Muscle layer of colon (tissue), 2 donors: Measurements from ENCODE around the gene TPD52L2.
"Not testable (repeated sequence)": the region's sequence is repeated elsewhere in the genome, so short reads cannot be mapped to it uniquely, and the experiment has no call there.

ENCODE experiments used
- H3K27ac ChIP-seq: one replicate; pipeline ENCODE4 v1.7.0; 2013; ENCODE audit warnings: low read depth, mild to moderate bottlenecking, low read length, moderate library complexity
- H3K27me3 ChIP-seq, 2 donors: one replicate each; pipeline ENCODE4 v1.7.0; 2013; ENCODE audit warnings: low read length in 2 of 2, mild to moderate bottlenecking in 2 of 2; ENCODE audit not compliant: insufficient read depth in 2 of 2, control insufficient read depth in 1 of 2
- H3K36me3 ChIP-seq: one replicate; pipeline ENCODE4 v1.7.0; 2013; ENCODE audit warnings: mild to moderate bottlenecking, low read length; ENCODE audit not compliant: insufficient read depth
- H3K4me1 ChIP-seq: one replicate; pipeline ENCODE4 v1.7.0; 2013; ENCODE audit warnings: mild to moderate bottlenecking, low read length; ENCODE audit not compliant: insufficient read depth
- H3K4me3 ChIP-seq, 2 donors: one replicate each; pipeline ENCODE4 v1.7.0; 2013; ENCODE audit warnings: low read length in 2 of 2, low read depth in 1 of 2, mild to moderate bottlenecking in 1 of 2, moderate library complexity in 1 of 2
- H3K9ac ChIP-seq: one replicate; pipeline ENCODE4 v1.7.0; 2013; ENCODE audit warnings: low read length
- H3K9me3 ChIP-seq: one replicate; pipeline ENCODE4 v1.7.0; 2013; ENCODE audit warnings: mild to moderate bottlenecking, low read length
- donor health status: abdominal sarcoma.
- donor health status: Adenocarcinoma of cecum.

Gene TPD52L2

DNA sequence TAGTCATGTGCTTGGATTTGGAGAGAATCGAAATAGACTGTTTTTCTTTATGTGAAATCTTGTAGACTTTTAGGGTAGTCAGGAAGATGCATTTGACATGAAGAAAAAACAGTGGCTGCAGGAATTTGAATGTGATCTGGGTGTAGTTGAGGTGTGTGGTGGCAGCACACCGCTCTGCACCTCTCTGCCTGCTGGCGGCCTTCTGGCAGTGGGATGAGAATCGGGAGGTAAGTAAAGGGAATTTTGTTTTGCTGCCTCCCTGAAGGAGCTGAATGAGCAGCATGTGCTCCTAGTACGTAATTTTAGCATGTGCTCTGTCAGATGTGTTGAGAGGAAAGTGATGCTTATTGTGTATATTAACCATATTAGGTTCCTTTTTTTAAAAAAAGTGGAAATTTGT, 3.2 kb downstream of the TPD52L2 start:
- Histone ChIP-seq H3K27ac (no peak overlapping the region), H3K36me3 (peaks cover 28% of the 10 kb centered on the region), H3K9me3 (no peaks in the 10 kb centered on the region)

GRCh38 chr20:63873477-63873971, 8.5 kb downstream of the TPD52L2 start:
- Histone ChIP-seq H3K9me3 (no peaks in the 10 kb centered on the region), H3K27me3 (no peaks in the 10 kb centered on the region), H3K36me3 (peaks cover 60% of the 10 kb centered on the region), H3K4me1 (no peaks in the 10 kb centered on the region), H3K9ac (no peak overlapping the region), H3K27ac (no peak overlapping the region), H3K4me3 (no peak overlapping the region)

More for the DNA sequence above, 3.2 kb downstream of the TPD52L2 start:
- H3K4me3 ChIP-seq = no peak overlapping the region
- peaks cover 8% of the 10 kb centered on the region for H3K4me1 ChIP-seq
- no peaks in the 10 kb centered on the region for H3K27me3 ChIP-seq
- no peak overlapping the region for H3K9ac ChIP-seq

DNA sequence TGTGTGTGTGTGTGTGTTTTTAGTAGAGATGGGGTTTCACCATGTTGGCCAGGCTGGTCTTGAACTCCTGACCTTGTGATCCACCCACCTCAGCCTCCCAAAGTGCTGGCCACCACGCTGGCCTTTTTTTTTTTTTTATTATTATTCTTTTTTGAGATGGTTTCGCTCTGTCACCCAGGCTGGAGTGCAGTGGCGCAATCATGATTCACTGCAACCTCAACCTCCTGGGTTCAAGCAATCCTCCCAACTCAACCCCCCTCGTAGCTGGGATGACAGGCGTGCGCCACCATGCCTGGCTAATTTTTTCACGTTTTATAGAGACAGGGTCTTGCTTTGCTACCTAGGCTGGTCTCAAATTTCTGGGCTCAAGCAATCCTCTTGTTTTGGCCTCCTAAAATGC, 9.2 kb downstream of the TPD52L2 start:
- not testable (repeated sequence) for H3K9ac ChIP-seq, H3K27me3 ChIP-seq, H3K4me1 ChIP-seq, H3K9me3 ChIP-seq, H3K27ac ChIP-seq, H3K4me3 ChIP-seq
- H3K36me3 ChIP-seq = peaks cover 53% of the 10 kb centered on the region

DNA sequence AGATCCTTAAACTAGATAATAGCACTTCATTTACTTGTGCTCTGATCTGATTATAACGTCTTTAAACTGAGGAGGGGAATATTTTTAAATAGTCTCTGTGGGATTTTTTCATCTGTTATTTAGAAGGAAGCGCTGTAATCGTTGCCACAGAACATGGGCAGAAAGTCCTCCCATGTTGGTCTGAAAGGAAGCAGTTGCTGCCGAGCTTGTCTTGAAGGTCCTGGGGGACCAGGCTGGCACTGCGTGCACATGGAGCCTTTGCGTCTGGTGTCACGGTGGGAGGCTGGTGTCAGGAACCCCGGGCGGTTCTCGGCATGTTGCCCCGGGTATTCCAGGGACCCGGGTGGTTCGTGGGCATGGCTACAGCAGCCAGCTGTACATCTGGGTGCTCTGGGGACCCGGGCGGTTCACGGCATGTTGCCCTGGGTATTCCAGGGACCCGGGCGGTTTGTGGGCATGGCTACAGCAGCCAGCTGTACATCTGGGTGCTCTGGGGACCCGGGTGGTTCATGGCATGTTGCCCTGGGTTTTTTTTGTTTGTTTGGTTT, 11.5 kb downstream of the TPD52L2 start:
- Histone ChIP-seq H3K9me3 (no peaks in the 10 kb centered on the region), H3K9ac (no peak overlapping the region), H3K4me3 (no peak overlapping the region), H3K4me1 (no peaks in the 10 kb centered on the region), H3K27ac (no peak overlapping the region), H3K27me3 (no peaks in the 10 kb centered on the region), H3K36me3 (peaks cover 43% of the 10 kb centered on the region)

- no peak overlapping the region for H3K9ac ChIP-seq
- no peak overlapping the region for H3K27ac ChIP-seq
- H3K27me3 ChIP-seq = no peaks in the 10 kb centered on the region
- peaks cover 42% of the 10 kb centered on the region for H3K36me3 ChIP-seq
- no peaks in the 10 kb centered on the region for H3K9me3 ChIP-seq
- H3K4me1 ChIP-seq = no peaks in the 10 kb centered on the region
- H3K4me3 ChIP-seq = no peak overlapping the region
Measured at GRCh38 chr20:63877755-63878470, 12.8 kb downstream of the TPD52L2 start.

- no peak overlapping the region for H3K9ac ChIP-seq
- H3K27me3 ChIP-seq = no peaks in the 10 kb centered on the region
- H3K36me3 ChIP-seq = peaks cover 44% of the 10 kb centered on the region
- H3K4me1 ChIP-seq = no peaks in the 10 kb centered on the region
- H3K4me3 ChIP-seq = no peak overlapping the region
- H3K27ac ChIP-seq = no peak overlapping the region
- no peaks in the 10 kb centered on the region for H3K9me3 ChIP-seq
Measured at GRCh38 chr20:63878899-63879663, 14.0 kb downstream of the TPD52L2 start.

- H3K9me3 ChIP-seq, H3K4me1 ChIP-seq, H3K4me3 ChIP-seq, H3K27me3 ChIP-seq, H3K9ac ChIP-seq, H3K27ac ChIP-seq: not testable (repeated sequence)
- peaks cover 38% of the 10 kb centered on the region for H3K36me3 ChIP-seq
Measured at GRCh38 chr20:63880901-63881300, 15.8 kb downstream of the TPD52L2 start.

DNA sequence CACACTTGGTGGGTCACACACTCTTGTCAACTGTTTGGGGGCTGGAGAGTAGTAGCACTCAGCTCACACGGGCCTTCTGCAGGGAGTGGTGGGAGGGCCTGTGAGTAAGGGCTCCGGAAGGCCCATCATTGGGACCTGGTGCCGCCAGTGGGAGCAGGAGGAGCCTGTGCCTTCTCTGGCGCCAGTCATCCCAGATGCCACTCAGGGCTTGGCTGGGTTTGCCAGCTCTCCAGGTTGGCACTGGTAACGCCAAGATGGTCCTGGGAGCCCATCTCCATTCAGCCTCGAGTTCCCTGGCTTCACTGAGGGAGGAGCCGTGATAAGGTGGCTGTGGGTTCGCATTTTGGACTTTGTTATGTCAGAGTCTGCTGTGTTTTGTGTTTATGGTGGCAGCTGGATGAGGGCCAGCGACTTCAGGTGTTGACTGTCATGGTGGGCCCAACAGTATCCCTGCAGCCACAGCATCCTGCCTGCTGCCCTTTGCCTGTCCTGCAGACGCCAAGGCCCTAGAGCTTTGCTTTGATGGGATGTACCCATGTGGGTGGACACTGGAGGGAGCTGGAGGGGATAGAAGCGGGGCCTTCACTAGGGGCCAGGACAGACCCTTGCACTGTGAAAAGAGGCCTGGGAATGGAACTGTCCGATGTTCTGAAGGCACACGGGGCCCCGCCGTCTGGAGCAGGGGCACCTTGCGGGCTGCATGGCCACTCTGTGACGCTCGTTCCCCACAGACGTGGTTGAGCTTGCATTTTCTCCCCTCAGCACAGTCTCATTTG, 16.6 kb downstream of the TPD52L2 start:
- Histone ChIP-seq H3K27ac (no peak overlapping the region), H3K27me3 (no peaks in the 10 kb centered on the region), H3K36me3 (peaks cover 31% of the 10 kb centered on the region), H3K4me1 (no peaks in the 10 kb centered on the region), H3K9me3 (no peaks in the 10 kb centered on the region), H3K4me3 (no peak overlapping the region), H3K9ac (no peak overlapping the region)

- Histone ChIP-seq H3K4me3 (no peak overlapping the region), H3K27ac (no peak overlapping the region), H3K36me3 (peaks cover 33% of the 10 kb centered on the region), H3K27me3 (no peaks in the 10 kb centered on the region), H3K9me3 (no peaks in the 10 kb centered on the region), H3K4me1 (no peaks in the 10 kb centered on the region), H3K9ac (no peak overlapping the region)
Measured at GRCh38 chr20:63882257-63883200, 17.5 kb downstream of the TPD52L2 start.

DNA sequence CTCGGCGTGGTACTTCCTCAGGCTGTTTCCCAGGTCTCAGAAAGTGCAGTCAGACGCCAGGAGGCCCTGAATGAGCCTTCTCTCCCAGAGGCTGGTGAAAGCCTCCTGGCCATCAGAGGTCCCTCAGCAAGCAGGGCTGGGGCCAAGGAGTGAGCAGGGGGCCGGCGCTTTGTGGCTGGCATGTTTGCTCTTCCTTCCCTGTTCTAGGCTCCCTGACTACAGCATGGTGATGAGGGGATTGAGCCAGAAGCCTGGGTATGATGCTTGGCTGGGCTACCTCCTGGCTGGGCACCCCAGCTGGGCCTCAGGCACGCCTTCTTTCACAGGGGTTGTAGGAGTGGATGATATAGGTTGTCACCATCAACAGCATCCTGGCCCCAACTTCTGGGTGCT, 18.1 kb downstream of the TPD52L2 start:
- Histone ChIP-seq H3K9ac (no peak overlapping the region), H3K27ac (no peak overlapping the region), H3K27me3 (no peaks in the 10 kb centered on the region), H3K36me3 (peaks cover 36% of the 10 kb centered on the region), H3K4me1 (no peaks in the 10 kb centered on the region), H3K4me3 (no peak overlapping the region), H3K9me3 (no peaks in the 10 kb centered on the region)
